ENCODE data around the gene ERBB4.

DNA sequence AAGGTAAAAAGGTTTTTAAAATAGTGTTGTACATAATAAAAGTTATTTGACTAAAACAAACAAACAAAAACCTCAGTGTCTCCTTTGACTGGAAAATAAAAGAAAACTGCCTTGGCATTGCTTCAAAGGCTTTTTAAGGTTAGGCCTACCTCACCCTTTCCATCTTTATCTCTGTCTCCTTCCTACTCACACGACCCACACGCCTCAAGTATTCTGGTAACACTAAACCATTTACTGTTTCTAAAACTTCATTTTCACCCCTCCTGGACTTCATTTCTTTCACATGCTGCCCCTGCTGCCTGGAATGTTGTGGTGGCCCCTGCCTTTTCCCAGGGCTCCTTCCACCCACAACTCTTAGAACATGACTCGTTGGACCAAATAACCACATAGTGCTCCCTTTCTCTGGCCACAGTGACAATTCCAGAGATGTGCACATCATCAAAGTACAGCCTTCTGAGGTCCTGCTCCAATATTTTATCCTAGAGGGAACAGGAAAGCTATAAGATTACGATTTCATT is 54.0 kb downstream of the ERBB4 start:
- TF ChIP-seq, protein P1, sequence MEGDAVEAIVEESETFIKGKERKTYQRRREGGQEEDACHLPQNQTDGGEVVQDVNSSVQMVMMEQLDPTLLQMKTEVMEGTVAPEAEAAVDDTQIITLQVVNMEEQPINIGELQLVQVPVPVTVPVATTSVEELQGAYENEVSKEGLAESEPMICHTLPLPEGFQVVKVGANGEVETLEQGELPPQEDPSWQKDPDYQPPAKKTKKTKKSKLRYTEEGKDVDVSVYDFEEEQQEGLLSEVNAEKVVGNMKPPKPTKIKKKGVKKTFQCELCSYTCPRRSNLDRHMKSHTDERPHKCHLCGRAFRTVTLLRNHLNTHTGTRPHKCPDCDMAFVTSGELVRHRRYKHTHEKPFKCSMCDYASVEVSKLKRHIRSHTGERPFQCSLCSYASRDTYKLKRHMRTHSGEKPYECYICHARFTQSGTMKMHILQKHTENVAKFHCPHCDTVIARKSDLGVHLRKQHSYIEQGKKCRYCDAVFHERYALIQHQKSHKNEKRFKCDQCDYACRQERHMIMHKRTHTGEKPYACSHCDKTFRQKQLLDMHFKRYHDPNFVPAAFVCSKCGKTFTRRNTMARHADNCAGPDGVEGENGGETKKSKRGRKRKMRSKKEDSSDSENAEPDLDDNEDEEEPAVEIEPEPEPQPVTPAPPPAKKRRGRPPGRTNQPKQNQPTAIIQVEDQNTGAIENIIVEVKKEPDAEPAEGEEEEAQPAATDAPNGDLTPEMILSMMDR (IDR thresholded peaks at IDR 0.05) = no peak
- TF ChIP-seq POLR2A (IDR thresholded peaks at IDR 0.05) (no peak), EP300 (IDR thresholded peaks at IDR 0.05) (no peak)

Data from ovary (tissue), 3 donors.